ENCODE measurements around the gene AOC2. TPM values are rescaled to one million over a fixed set of nuclear protein-coding genes. Genes with fewer than 3 reads are reported as not detected.

AOC2 gene
- polyA plus RNA-seq, 3 donors = 0.09 to 1.6 TPM; not detected in 1

- H3K4me3 ChIP-seq (replicated peaks in 1 of 3; ENCODE audit: low read depth in 2 of 3, low read length in 3 of 3) = no peak overlapping the region
- Mint-ChIP-seq H3K27ac (peak overlapping the region; percentile 25 to 88 (median 81)), H3K4me3 (no peak overlapping the region), H3K9me3 (no peaks in the 10 kb centered on the region), H3K4me1 (peaks cover 28% of the 10 kb centered on the region), H3K36me3 (peaks cover 45 to 47% of the 10 kb centered on the region in 2 donors), H3K27me3 (ENCODE audit: low read depth in 3 of 3) (peaks cover 0 to 5% (median 3%) of the 10 kb centered on the region in 3 donors)
- WGBS (ENCODE audit: insufficient coverage) = 63% methylated on average over 6 of the region's 7 CpGs
- H3K36me3 ChIP-seq (replicated peaks in 1 of 2; ENCODE audit: control insufficient read depth in 1 of 2, insufficient read depth in 2 of 2, low read length in 2 of 2) = peaks cover 48% of the 10 kb centered on the region in 2 donors
- H3K79me2 ChIP-seq (ENCODE audit: insufficient read depth, low read length) = no peaks in the 10 kb centered on the region
- intact Hi-C loops (cut with micrococcal nuclease) = loop anchor here in 1 of 2 donors (10.0 kb wide), 1 partner anchor 149 kb away; the partner anchor contains the start of gene RPL27
- H2AFZ ChIP-seq (ENCODE audit: insufficient read depth, low read depth, low read length, poor library complexity, severe bottlenecking) = no peak overlapping the region
- no peaks in the 10 kb centered on the region for H3K27me3 ChIP-seq (ENCODE audit: control insufficient read depth in 2 of 2, insufficient read depth in 2 of 2, low read length in 2 of 2)
- H3K9ac ChIP-seq (ENCODE audit: insufficient read depth, low read length, poor library complexity, severe bottlenecking) = no peak overlapping the region
- H3K4me1 ChIP-seq (ENCODE audit: control insufficient read depth in 1 of 2, insufficient read depth in 2 of 2, low read length in 2 of 2) = peaks cover 19 to 23% of the 10 kb centered on the region in 2 donors
- DNase-seq = peak in 2 of 3 donors; percentile 19 to 60
- TF ChIP-seq CTCF (IDR thresholded peaks at IDR 0.05) = no peak
- H3K9me3 ChIP-seq (replicated peaks in 1 of 2; ENCODE audit: control insufficient read depth in 1 of 2, insufficient read depth in 1 of 2, low read length in 2 of 2) = no peaks in the 10 kb centered on the region
- no peak overlapping the region for H3K4me2 ChIP-seq (replicated peaks; ENCODE audit: extremely low read depth, low read length, poor library complexity, severe bottlenecking)
- H3K27ac ChIP-seq (ENCODE audit: low read depth in 1 of 2, low read length in 2 of 2) = peak overlapping the region; percentile 28 to 64
- H4K20me1 ChIP-seq (ENCODE audit: insufficient read depth, low read length) = peaks cover 42% of the 10 kb centered on the region
These were observed 1.7 kb downstream of the AOC2 start for GRCh38 chr17:42845918-42846593.

- 40% methylated on average over 1 of the region's 9 CpGs for WGBS (ENCODE audit: insufficient coverage)
- Mint-ChIP-seq H3K4me3 (peak overlapping the region in 1 of 2 donors; percentile 10), H3K9me3 (no peaks in the 10 kb centered on the region), H3K27me3 (ENCODE audit: low read depth in 3 of 3) (peaks cover 0 to 5% (median 3%) of the 10 kb centered on the region in 3 donors), H3K4me1 (peaks cover 28% of the 10 kb centered on the region), H3K36me3 (peaks cover 39 to 40% of the 10 kb centered on the region in 2 donors), H3K27ac (peak overlapping the region; percentile 45 to 88 (median 81))
- H4K20me1 ChIP-seq (ENCODE audit: insufficient read depth, low read length) = peaks cover 35% of the 10 kb centered on the region
- peak overlapping the region; percentile 28 to 64 for H3K27ac ChIP-seq (ENCODE audit: low read depth in 1 of 2, low read length in 2 of 2)
- H3K27me3 ChIP-seq (ENCODE audit: control insufficient read depth in 2 of 2, insufficient read depth in 2 of 2, low read length in 2 of 2) = no peaks in the 10 kb centered on the region
- H3K36me3 ChIP-seq (replicated peaks in 1 of 2; ENCODE audit: control insufficient read depth in 1 of 2, insufficient read depth in 2 of 2, low read length in 2 of 2) = peaks cover 41 to 42% of the 10 kb centered on the region in 2 donors
- no peak overlapping the region for H2AFZ ChIP-seq (ENCODE audit: insufficient read depth, low read depth, low read length, poor library complexity, severe bottlenecking)
- no peaks in the 10 kb centered on the region for H3K9me3 ChIP-seq (replicated peaks in 1 of 2; ENCODE audit: control insufficient read depth in 1 of 2, insufficient read depth in 1 of 2, low read length in 2 of 2)
- peak overlapping the region; percentile 44 for H3K4me2 ChIP-seq (replicated peaks; ENCODE audit: extremely low read depth, low read length, poor library complexity, severe bottlenecking)
- no peak for TF ChIP-seq CTCF (IDR thresholded peaks at IDR 0.05)
- peak; percentile 42 to 62 (median 51) for DNase-seq
- no peaks in the 10 kb centered on the region for H3K79me2 ChIP-seq (ENCODE audit: insufficient read depth, low read length)
- H3K9ac ChIP-seq (ENCODE audit: insufficient read depth, low read length, poor library complexity, severe bottlenecking) = no peak overlapping the region
- intact Hi-C loops (cut with micrococcal nuclease) = loop anchor here in 1 of 2 donors (10.0 kb wide), 1 partner anchor 148 kb away; the partner anchor contains the start of gene RPL27
- H3K4me1 ChIP-seq (ENCODE audit: control insufficient read depth in 1 of 2, insufficient read depth in 2 of 2, low read length in 2 of 2) = peaks cover 19 to 23% of the 10 kb centered on the region in 2 donors
- no peak overlapping the region for H3K4me3 ChIP-seq (replicated peaks in 1 of 3; ENCODE audit: low read depth in 2 of 3, low read length in 3 of 3)
These were observed 2.4 kb downstream of the AOC2 start for GRCh38 chr17:42846594-42847280.
